Measurements from ENCODE around the gene TGFBR3. TPM values are rescaled to one million over a fixed set of nuclear protein-coding genes. Genes with fewer than 3 reads are reported as not detected.

TGFBR3 gene
- total and polyA plus RNA-seq, 4 experiments from 2014 or later: 34.5 to 47.3 (median 42.3) TPM

DNA sequence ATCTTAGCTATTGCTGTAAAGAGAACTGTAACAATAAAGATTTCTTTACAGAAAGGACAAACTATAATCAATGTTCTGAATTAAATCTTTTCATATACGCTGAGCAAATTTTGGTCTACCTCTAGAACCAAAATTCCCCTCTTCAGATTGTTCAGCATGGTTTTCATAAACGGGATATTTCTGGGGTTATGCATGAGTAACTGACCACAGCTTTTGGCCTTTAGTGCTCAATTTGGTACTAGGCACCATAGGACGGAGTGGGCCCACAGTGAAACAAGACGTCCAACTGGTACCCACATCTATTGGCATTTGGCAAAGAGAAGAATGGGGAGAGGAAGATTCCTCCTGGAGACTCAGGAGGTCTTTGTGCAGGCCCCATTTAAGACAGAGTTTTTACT lies 184.5 kb downstream of the TGFBR3 start:
- Histone ChIP-seq H3K4me3 (ENCODE audit: low read length in 2 of 2) (no peak overlapping the region), H3K36me3 (ENCODE audit: insufficient read depth, low read length) (peaks cover 3% of the 10 kb centered on the region), H3K9me3 (ENCODE audit: control insufficient read depth in 1 of 2, low read length in 2 of 2) (no peaks in the 10 kb centered on the region), H3K27me3 (ENCODE audit: insufficient read depth, low read length) (no peaks in the 10 kb centered on the region), H3K27ac (ENCODE audit: low read depth, low read length) (no peak overlapping the region), H3K4me1 (ENCODE audit: insufficient read depth, low read length) (peaks cover 22% of the 10 kb centered on the region)
- H3K27ac Mint-ChIP-seq: peak overlapping the region in 1 of 7 donors; percentile 12
- H3K4me3 Mint-ChIP-seq: no peak overlapping the region
- POLR2A ChIA-PET (ENCODE audit: partially characterized antibody): no interaction called here
- H3K9me3 Mint-ChIP-seq: peaks cover 0 to 2% (median 0%) of the 10 kb centered on the region in 8 donors
- peaks cover 25 to 42% (median 38%) of the 10 kb centered on the region in 4 donors for H3K4me1 Mint-ChIP-seq
- intact Hi-C loops (cut with micrococcal nuclease): no loop called here
- H3K27me3 Mint-ChIP-seq: no peaks in the 10 kb centered on the region
- peaks cover 33 to 55% of the 10 kb centered on the region in 2 donors for H3K36me3 Mint-ChIP-seq
- DNase-seq: no peak
- CTCF ChIA-PET (ENCODE audit: partially characterized antibody): interaction anchor here (1.0 kb wide), 1 partner anchor 9 kb away, joined by 3 read pairs; no protein-coding TSS in a partner anchor

- no peaks in the 10 kb centered on the region for H3K27me3 ChIP-seq (ENCODE audit: insufficient read depth, low read length)
- H3K4me3 ChIP-seq (ENCODE audit: low read length in 2 of 2): no peak overlapping the region
- ChIA-PET CTCF (ENCODE audit: partially characterized antibody) (interaction anchor here (1.0 kb wide), 1 partner anchor 9 kb away, joined by 3 read pairs; no protein-coding TSS in a partner anchor), POLR2A (ENCODE audit: partially characterized antibody) (no interaction called here)
- H3K27ac ChIP-seq (ENCODE audit: low read depth, low read length): no peak overlapping the region
- H3K4me1 Mint-ChIP-seq: peaks cover 25 to 47% (median 39%) of the 10 kb centered on the region in 4 donors
- H3K9me3 Mint-ChIP-seq: peaks cover 0 to 2% (median 0%) of the 10 kb centered on the region in 8 donors
- no peak overlapping the region for H3K4me3 Mint-ChIP-seq
- H3K4me1 ChIP-seq (ENCODE audit: insufficient read depth, low read length): peaks cover 23% of the 10 kb centered on the region
- no peak for DNase-seq
- H3K9me3 ChIP-seq (ENCODE audit: control insufficient read depth in 1 of 2, low read length in 2 of 2): no peaks in the 10 kb centered on the region
- H3K36me3 ChIP-seq (ENCODE audit: insufficient read depth, low read length): peaks cover 3% of the 10 kb centered on the region
- peaks cover 38 to 53% of the 10 kb centered on the region in 2 donors for H3K36me3 Mint-ChIP-seq
- peak overlapping the region in 3 of 7 donors; percentile 12 to 32 (median 24) for H3K27ac Mint-ChIP-seq
- intact Hi-C loops (cut with micrococcal nuclease): no loop called here
- no peaks in the 10 kb centered on the region for H3K27me3 Mint-ChIP-seq
Observed at GRCh38 chr1:91700771-91701471, 185.0 kb downstream of the TGFBR3 start.

DNA sequence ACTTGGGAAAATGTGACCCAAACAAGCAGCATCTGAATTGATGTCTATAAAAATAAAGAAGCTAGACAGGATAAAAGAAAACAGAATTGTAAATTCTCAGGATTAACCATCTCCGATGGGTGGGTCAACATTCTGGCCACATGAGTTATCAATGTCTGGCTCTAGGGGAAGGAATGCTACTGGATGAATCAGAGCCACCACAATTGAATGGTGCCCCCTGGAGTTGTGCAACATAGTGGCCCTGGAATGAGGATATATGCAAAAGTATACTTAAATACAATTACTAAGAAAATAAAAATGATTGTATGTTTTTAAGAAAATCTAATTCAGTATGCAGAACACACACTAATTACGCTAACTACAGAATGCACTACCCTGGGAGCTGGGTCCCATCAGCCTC lies 185.6 kb downstream of the TGFBR3 start:
- Histone ChIP-seq H3K36me3 (ENCODE audit: insufficient read depth, low read length) (peaks cover 3% of the 10 kb centered on the region), H3K4me3 (ENCODE audit: low read length in 2 of 2) (no peak overlapping the region), H3K27ac (ENCODE audit: low read depth, low read length) (no peak overlapping the region), H3K9me3 (ENCODE audit: control insufficient read depth in 1 of 2, low read length in 2 of 2) (no peaks in the 10 kb centered on the region), H3K4me1 (ENCODE audit: insufficient read depth, low read length) (peaks cover 23% of the 10 kb centered on the region), H3K27me3 (ENCODE audit: insufficient read depth, low read length) (no peaks in the 10 kb centered on the region)
- ChIA-PET CTCF (ENCODE audit: partially characterized antibody) (interaction anchor here (1.0 kb wide), 1 partner anchor 8 kb away, joined by 3 read pairs; no protein-coding TSS in a partner anchor), POLR2A (ENCODE audit: partially characterized antibody) (no interaction called here)
- DNase-seq: no peak
- Mint-ChIP-seq H3K4me1 (peaks cover 25 to 47% (median 39%) of the 10 kb centered on the region in 4 donors), H3K27me3 (no peaks in the 10 kb centered on the region), H3K4me3 (no peak overlapping the region), H3K9me3 (peaks cover 0 to 2% (median 0%) of the 10 kb centered on the region in 8 donors), H3K27ac (peak overlapping the region in 2 of 7 donors; percentile 19 to 70), H3K36me3 (peaks cover 42 to 56% of the 10 kb centered on the region in 2 donors)
- intact Hi-C loops (cut with micrococcal nuclease): no loop called here

- Histone ChIP-seq H3K27me3 (ENCODE audit: insufficient read depth, low read length) (no peaks in the 10 kb centered on the region), H3K27ac (ENCODE audit: low read depth, low read length) (no peak overlapping the region), H3K4me3 (ENCODE audit: low read length in 2 of 2) (no peak overlapping the region), H3K9me3 (ENCODE audit: control insufficient read depth in 1 of 2, low read length in 2 of 2) (no peaks in the 10 kb centered on the region), H3K4me1 (ENCODE audit: insufficient read depth, low read length) (peaks cover 23% of the 10 kb centered on the region), H3K36me3 (ENCODE audit: insufficient read depth, low read length) (no peaks in the 10 kb centered on the region)
- CTCF ChIA-PET (ENCODE audit: partially characterized antibody): no interaction called here
- H3K9me3 Mint-ChIP-seq: peaks cover 0 to 2% (median 0%) of the 10 kb centered on the region in 8 donors
- DNase-seq: no peak
- H3K27me3 Mint-ChIP-seq: no peaks in the 10 kb centered on the region
- intact Hi-C loops (cut with micrococcal nuclease): loop anchor here (5.0 to 10.0 kb wide), 3 partner anchors 155 to 187 kb away; no protein-coding TSS in a partner anchor
- peak overlapping the region in 1 of 8 donors; percentile 13 for H3K4me3 Mint-ChIP-seq
- POLR2A ChIA-PET (ENCODE audit: partially characterized antibody): interaction anchor here (0.7 kb wide), 1 partner anchor 187 kb away, joined by 3 read pairs; no protein-coding TSS in a partner anchor
- H3K36me3 Mint-ChIP-seq: peaks cover 45 to 57% of the 10 kb centered on the region in 2 donors
- peaks cover 25 to 47% (median 39%) of the 10 kb centered on the region in 4 donors for H3K4me1 Mint-ChIP-seq
- peak overlapping the region; percentile 60 to 93 (median 74) for H3K27ac Mint-ChIP-seq
Observed at GRCh38 chr1:91699339-91699974, 186.5 kb downstream of the TGFBR3 start.

DNA sequence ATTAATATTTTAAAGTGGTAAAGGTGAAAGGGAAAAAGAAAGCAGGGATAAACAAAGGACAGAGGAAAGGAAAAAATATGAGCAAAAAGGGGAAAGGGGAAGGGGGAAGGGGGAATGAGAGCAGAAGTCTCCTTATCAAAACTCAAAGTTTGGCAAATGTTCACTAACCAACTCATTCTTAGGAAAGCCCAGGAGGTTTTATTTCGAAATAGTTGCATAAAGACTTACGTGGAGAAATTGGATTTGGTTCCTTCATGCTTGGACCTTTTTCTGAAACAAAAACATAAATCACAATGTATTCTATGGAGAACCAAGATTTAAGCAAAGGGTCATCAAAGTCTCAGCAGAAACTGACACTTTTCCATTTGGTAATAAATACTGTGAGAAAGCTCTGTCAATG lies 188.1 kb downstream of the TGFBR3 start:
- peaks cover 8% of the 10 kb centered on the region for H3K36me3 ChIP-seq (ENCODE audit: insufficient read depth, low read length)
- no peaks in the 10 kb centered on the region for H3K27me3 ChIP-seq (ENCODE audit: insufficient read depth, low read length)
- H3K9me3 ChIP-seq (ENCODE audit: control insufficient read depth in 1 of 2, low read length in 2 of 2): no peaks in the 10 kb centered on the region
- intact Hi-C loops (cut with micrococcal nuclease): loop anchor here (5.0 to 10.0 kb wide), 3 partner anchors 153 to 186 kb away; no protein-coding TSS in a partner anchor
- no peak for DNase-seq
- H3K9me3 Mint-ChIP-seq: peaks cover 0 to 2% (median 0%) of the 10 kb centered on the region in 8 donors
- peak overlapping the region in 7 of 8 donors; percentile 11 to 77 (median 39) for H3K4me3 Mint-ChIP-seq
- H3K27ac ChIP-seq (ENCODE audit: low read depth, low read length): no peak overlapping the region
- H3K27ac Mint-ChIP-seq: peak overlapping the region; percentile 74 to 91 (median 79)
- H3K4me3 ChIP-seq (ENCODE audit: low read length in 2 of 2): no peak overlapping the region
- ChIA-PET CTCF (ENCODE audit: partially characterized antibody) (interaction anchor here (1.3 kb wide), 1 partner anchor 184 kb away, joined by 3 read pairs; no protein-coding TSS in a partner anchor), POLR2A (ENCODE audit: partially characterized antibody) (interaction anchor here (0.6 to 2.1 kb wide), 2 partner anchors 13 to 93 kb away, joined by 3 to 5 read pairs; no protein-coding TSS in a partner anchor)
- H3K4me1 ChIP-seq (ENCODE audit: insufficient read depth, low read length): peaks cover 23% of the 10 kb centered on the region
- peaks cover 49 to 59% of the 10 kb centered on the region in 2 donors for H3K36me3 Mint-ChIP-seq
- H3K4me1 Mint-ChIP-seq: peaks cover 25 to 47% (median 39%) of the 10 kb centered on the region in 4 donors
- no peaks in the 10 kb centered on the region for H3K27me3 Mint-ChIP-seq

GRCh38 chr1:91697416-91697815 lies 188.5 kb downstream of the TGFBR3 start:
- Mint-ChIP-seq H3K4me3 (peak overlapping the region in 7 of 8 donors; percentile 11 to 77 (median 39)), H3K27me3 (no peaks in the 10 kb centered on the region), H3K9me3 (peaks cover 0 to 2% (median 0%) of the 10 kb centered on the region in 8 donors), H3K4me1 (peaks cover 25 to 47% (median 39%) of the 10 kb centered on the region in 4 donors), H3K27ac (peak overlapping the region; percentile 74 to 91 (median 79)), H3K36me3 (peaks cover 54 to 64% of the 10 kb centered on the region in 2 donors)
- ChIA-PET CTCF (ENCODE audit: partially characterized antibody) (interaction anchor here (1.3 kb wide), 1 partner anchor 183 kb away, joined by 3 read pairs; no protein-coding TSS in a partner anchor), POLR2A (ENCODE audit: partially characterized antibody) (interaction anchor here (2.1 kb wide), 1 partner anchor 13 kb away, joined by 5 read pairs; no protein-coding TSS in a partner anchor)
- Histone ChIP-seq H3K27me3 (ENCODE audit: insufficient read depth, low read length) (no peaks in the 10 kb centered on the region), H3K36me3 (ENCODE audit: insufficient read depth, low read length) (peaks cover 8% of the 10 kb centered on the region), H3K4me1 (ENCODE audit: insufficient read depth, low read length) (peaks cover 23% of the 10 kb centered on the region), H3K9me3 (ENCODE audit: control insufficient read depth in 1 of 2, low read length in 2 of 2) (no peaks in the 10 kb centered on the region), H3K27ac (ENCODE audit: low read depth, low read length) (no peak overlapping the region), H3K4me3 (ENCODE audit: low read length in 2 of 2) (no peak overlapping the region)
- intact Hi-C loops (cut with micrococcal nuclease): loop anchor here (5.0 to 10.0 kb wide), 3 partner anchors 153 to 185 kb away; no protein-coding TSS in a partner anchor
- DNase-seq: peak; percentile 56 to 75 (median 58)
